ENCODE data around the gene INHA. TPM values are rescaled to one million over a fixed set of nuclear protein-coding genes. Genes with fewer than 3 reads are reported as not detected.
A peak's percentile ranks its signal among the peaks of the same experiment; 100 is the strongest.

The INHA gene
- total RNA-seq, 2 donors from 2014 or later: not detected

DNA sequence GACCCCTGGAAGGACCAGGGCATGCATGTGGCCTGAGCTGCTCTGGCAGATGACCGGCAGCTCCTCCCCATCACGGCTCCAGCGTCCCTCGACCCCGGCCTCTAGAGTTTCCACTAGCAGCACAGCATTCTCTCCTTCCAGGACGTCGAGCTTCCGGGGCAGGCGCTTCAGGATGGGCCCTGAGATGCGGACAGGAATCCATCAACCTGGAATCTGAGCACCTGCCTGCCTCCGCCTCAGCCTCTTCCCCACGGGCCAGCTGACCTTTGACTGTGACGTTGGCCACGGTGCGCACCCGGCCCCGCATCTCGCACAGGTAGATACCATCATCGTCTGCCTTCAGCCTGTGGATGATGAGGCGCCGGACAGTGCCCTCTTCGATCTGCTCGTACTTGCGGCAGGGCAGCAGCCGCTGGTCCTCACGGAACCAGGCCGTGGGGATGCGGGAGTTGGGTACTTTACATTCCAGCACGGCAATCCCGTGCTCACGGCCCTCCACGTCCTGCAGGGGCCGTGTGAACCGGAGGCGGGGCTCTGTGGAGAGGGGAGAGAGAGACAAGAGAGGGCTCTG is 4.2 kb upstream of the INHA start:
- ATAC-seq (no peak), DNase-seq (no peak)
- H3K9me3 ChIP-seq (ENCODE audit: control insufficient read depth, low read length, poor library complexity, severe bottlenecking): no peaks in the 10 kb centered on the region
- H3K4me1 Mint-ChIP-seq: no peaks in the 10 kb centered on the region
- peaks cover 3% of the 10 kb centered on the region for H3K36me3 Mint-ChIP-seq (ENCODE audit: low read depth)
- no peak overlapping the region for H3K4me3 Mint-ChIP-seq
- no peak overlapping the region for H3K27ac Mint-ChIP-seq
- H3K27me3 Mint-ChIP-seq: peaks cover 71% of the 10 kb centered on the region

DNA sequence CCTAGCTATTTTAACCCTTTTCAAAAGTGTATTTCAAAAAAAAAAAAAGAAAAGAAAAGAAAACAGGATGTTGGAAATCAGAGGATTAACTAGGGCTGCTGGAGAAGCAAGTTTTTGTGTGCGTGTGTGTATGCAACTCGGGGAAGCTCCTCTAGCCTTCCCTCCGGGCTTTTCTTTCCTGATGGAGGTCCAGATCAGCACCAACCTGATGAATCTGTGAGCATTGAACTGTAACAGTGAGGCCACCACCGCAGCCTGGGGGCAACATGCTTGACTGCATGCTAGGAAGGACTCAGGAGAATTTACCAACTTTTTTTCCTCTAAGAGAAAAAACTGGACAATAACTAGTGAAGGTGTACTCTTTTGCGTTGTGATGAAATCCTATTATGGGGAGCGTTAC is 3.1 kb upstream of the INHA start:
- Mint-ChIP-seq H3K4me1 (no peaks in the 10 kb centered on the region), H3K4me3 (no peak overlapping the region), H3K27me3 (peaks cover 69% of the 10 kb centered on the region), H3K27ac (no peak overlapping the region), H3K36me3 (ENCODE audit: low read depth) (peaks cover 3% of the 10 kb centered on the region)
- DNase-seq (no peak), ATAC-seq (no peak)
- H3K9me3 ChIP-seq (ENCODE audit: control insufficient read depth, low read length, poor library complexity, severe bottlenecking): no peaks in the 10 kb centered on the region

DNA sequence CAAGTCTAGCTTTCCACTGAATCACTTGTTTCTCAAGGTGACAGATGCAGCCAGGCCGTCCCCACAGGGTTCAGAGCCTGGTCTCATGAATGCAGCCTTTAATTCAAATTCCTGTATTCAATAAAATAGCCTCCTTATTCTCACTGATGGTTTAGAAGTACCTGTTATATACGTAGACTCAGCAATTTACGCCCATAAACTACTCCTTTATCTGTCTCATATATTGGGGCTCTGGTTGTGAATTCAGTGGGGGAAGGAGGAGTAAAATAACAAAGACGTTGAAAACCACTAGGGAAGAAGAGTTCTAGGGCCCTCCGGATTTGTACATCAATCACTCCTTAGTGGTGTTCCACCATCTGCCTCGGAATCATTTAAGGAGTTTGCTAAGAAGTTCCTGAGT is 2.5 kb upstream of the INHA start:
- H3K27ac Mint-ChIP-seq: no peak overlapping the region

DNA sequence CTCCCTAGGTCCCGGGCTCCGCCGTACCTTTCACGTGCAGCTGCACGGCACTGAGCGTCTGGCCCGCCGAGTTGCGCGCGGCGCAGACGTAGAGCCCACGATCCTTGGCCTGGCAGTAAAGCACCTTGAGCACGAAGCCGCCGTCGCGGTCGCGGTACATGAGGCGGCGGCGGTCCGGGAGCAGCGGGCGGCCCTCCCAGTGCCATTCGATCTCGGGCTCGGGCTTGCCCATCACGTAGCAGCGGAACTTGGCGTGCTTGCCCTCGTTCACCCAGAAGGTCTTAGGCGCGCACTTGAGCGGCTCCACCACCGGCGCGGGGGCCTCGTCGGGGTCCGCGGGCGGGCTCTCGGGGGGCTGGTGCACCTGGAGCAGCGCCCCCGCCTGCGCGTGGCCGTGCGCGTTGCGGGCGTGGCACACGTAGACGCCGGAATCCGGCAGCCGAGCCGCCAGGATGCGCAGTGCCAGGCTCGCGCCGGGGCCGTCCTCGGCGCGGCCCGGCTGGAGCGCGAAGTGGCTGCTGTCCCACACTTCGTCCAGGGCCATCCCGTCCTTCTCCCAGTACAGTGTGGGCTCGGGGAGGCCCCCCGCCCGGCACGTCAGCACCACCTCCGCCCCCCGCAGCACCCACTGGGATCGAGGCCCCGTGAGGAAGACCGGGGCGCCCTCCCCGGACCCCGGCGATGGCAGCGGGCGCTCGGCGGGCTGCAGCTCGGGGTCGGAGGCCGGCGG is 1.8 kb upstream of the INHA start:
- H3K27ac Mint-ChIP-seq: no peak overlapping the region
- H3K4me1 Mint-ChIP-seq: no peaks in the 10 kb centered on the region
- H3K36me3 Mint-ChIP-seq (ENCODE audit: low read depth): peaks cover 5% of the 10 kb centered on the region
- ATAC-seq (peak; percentile 32), DNase-seq (no peak)
- H3K27me3 Mint-ChIP-seq: peaks cover 69% of the 10 kb centered on the region
- no peaks in the 10 kb centered on the region for H3K9me3 ChIP-seq (ENCODE audit: control insufficient read depth, low read length, poor library complexity, severe bottlenecking)
- H3K4me3 Mint-ChIP-seq: peak overlapping the region; percentile 65

More for the DNA sequence above, 2.5 kb upstream of the INHA start:
- Mint-ChIP-seq H3K4me1 (no peaks in the 10 kb centered on the region), H3K27me3 (peaks cover 64% of the 10 kb centered on the region), H3K36me3 (ENCODE audit: low read depth) (peaks cover 3% of the 10 kb centered on the region), H3K4me3 (peak overlapping the region; percentile 65)
- DNase-seq (no peak), ATAC-seq (no peak)
- H3K9me3 ChIP-seq (ENCODE audit: control insufficient read depth, low read length, poor library complexity, severe bottlenecking): no peaks in the 10 kb centered on the region

DNA sequence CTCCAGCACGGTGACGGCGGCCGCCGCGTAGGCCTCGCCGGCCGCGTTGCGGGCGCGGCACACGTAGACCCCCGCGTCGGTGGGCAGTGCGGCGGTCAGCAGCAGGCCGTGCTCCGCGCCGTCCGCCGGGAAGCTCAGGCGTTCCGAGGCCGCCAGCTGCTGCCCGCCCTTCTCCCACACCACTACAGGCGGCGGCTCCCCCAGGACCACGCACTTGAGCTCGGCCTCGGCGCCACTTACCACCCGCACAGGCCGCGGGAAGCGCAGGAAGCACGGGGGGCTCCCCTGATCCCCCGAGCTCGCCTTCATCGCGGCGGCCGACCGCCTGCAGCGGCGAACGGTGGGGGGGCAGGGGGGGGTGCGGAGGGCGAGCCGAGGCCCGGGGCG is 1.2 kb upstream of the INHA start:
- H3K4me3 Mint-ChIP-seq: no peak overlapping the region
- no peaks in the 10 kb centered on the region for H3K4me1 Mint-ChIP-seq
- H3K27me3 Mint-ChIP-seq: peaks cover 72% of the 10 kb centered on the region
- H3K9me3 ChIP-seq (ENCODE audit: control insufficient read depth, low read length, poor library complexity, severe bottlenecking): no peaks in the 10 kb centered on the region
- peak; percentile 45 for ATAC-seq
- DNase-seq: no peak
- peaks cover 7% of the 10 kb centered on the region for H3K36me3 Mint-ChIP-seq (ENCODE audit: low read depth)
- no peak overlapping the region for H3K27ac Mint-ChIP-seq

DNA sequence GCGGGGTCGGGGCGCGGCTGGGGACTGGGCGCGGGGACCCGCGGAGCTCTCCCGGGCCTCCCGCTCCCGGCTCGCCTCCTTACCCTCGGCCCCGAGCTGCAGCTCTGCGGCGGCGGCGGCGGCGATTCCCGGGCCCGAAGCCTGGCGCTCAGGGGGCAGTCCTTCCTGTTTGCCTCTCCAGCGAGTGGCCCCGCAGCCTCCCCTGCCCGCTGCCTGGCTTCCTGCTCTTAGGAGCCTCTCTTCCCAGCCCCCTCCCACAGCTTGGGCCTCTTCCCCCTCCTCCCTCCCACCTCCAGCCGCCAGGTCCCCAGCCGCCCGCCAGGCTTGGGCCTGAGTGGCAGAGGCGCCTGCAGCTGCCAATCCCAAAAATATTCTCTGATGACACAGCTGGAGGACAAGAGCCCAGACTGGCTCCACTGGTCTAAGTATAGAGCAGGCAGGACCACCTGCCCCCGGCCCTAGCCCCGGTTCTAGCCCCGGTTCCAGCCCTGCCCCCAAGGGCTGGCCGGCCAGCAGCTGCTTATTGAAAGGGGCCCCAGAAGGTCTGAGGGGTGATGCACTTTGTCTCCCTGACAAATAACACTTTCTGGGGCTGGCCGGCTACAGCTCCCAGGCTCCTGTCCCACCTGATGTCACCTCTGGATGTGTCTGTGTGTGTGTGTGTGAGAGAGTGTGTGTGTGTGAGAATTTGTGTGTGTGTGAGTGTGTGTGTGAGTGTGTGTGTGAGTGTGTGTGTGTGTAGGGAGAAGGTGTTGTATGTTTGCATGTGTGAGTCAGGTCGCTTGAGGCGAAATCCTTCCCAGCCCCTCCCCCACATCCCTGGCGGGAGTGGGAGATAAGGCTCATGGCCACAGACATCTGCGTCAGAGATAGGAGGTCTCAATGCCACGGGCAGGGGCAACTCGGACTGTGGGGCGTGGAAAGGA is 536 bp upstream of the INHA start, which contains the start of gene OBSL1:
TSS of gene OBSL1 (minus strand) at position 229 of the 926 bp plus-strand sequence. CDS start 307 bp downstream, outside the sequence.
- Mint-ChIP-seq H3K36me3 (ENCODE audit: low read depth) (peaks cover 7% of the 10 kb centered on the region), H3K27me3 (peaks cover 72% of the 10 kb centered on the region), H3K27ac (no peak within 1 kb of the TSS), H3K4me3 (peak within 1 kb of the TSS; percentile 31), H3K4me1 (no peaks in the 10 kb centered on the region)
- DNase-seq: no peak
- peak; percentile 23 for ATAC-seq
- no peaks in the 10 kb centered on the region for H3K9me3 ChIP-seq (ENCODE audit: control insufficient read depth, low read length, poor library complexity, severe bottlenecking)

DNA sequence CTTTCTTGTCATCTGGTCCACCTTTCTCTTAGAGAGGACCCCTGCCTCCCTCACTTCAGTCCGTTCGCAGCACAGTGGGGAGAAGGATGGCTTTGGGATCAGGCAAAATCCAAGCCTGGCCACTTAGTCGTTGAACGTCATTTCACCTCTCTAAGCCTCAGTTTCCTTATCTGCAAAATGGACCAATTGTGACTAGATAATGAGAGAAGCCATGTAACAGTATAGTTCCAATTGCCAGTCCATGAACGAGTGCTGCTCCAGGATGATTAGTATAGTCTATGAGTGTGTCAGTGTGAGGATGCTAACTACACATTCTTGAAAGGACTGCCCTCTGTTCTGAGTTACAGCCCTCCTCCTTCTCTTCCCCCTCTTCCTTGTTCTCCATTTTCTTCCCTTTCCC is 1.1 kb downstream of the INHA start:
- DNase-seq (no peak), ATAC-seq (no peak)
- Mint-ChIP-seq H3K4me1 (no peaks in the 10 kb centered on the region), H3K27me3 (peaks cover 69% of the 10 kb centered on the region), H3K27ac (no peak overlapping the region), H3K36me3 (ENCODE audit: low read depth) (peaks cover 7% of the 10 kb centered on the region), H3K4me3 (peak overlapping the region; percentile 7)
- no peaks in the 10 kb centered on the region for H3K9me3 ChIP-seq (ENCODE audit: control insufficient read depth, low read length, poor library complexity, severe bottlenecking)

DNA sequence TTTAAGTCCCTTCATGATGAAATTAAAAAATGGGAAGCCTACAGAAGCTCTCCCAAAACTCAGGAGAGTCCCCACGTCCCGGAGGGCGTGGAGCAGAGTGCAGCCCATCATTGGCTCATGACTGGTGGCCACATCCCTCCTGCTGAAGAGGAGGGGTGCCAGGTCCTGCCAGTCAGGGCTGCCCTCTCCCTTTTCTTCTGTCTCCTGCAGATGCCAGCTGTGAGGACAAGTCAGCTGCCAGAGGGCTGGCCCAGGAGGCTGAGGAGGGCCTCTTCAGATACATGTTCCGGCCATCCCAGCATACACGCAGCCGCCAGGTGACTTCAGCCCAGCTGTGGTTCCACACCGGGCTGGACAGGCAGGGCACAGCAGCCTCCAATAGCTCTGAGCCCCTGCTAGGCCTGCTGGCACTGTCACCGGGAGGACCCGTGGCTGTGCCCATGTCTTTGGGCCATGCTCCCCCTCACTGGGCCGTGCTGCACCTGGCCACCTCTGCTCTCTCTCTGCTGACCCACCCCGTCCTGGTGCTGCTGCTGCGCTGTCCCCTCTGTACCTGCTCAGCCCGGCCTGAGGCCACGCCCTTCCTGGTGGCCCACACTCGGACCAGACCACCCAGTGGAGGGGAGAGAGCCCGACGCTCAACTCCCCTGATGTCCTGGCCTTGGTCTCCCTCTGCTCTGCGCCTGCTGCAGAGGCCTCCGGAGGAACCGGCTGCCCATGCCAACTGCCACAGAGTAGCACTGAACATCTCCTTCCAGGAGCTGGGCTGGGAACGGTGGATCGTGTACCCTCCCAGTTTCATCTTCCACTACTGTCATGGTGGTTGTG is 2.6 kb downstream of the INHA start:
- ATAC-seq (no peak), DNase-seq (no peak)
- H3K27me3 Mint-ChIP-seq: peaks cover 68% of the 10 kb centered on the region
- no peak overlapping the region for H3K27ac Mint-ChIP-seq
- H3K4me1 Mint-ChIP-seq: peaks cover 2% of the 10 kb centered on the region
- H3K4me3 Mint-ChIP-seq: no peak overlapping the region
- no peaks in the 10 kb centered on the region for H3K9me3 ChIP-seq (ENCODE audit: control insufficient read depth, low read length, poor library complexity, severe bottlenecking)
- peaks cover 4% of the 10 kb centered on the region for H3K36me3 Mint-ChIP-seq (ENCODE audit: low read depth)

DNA sequence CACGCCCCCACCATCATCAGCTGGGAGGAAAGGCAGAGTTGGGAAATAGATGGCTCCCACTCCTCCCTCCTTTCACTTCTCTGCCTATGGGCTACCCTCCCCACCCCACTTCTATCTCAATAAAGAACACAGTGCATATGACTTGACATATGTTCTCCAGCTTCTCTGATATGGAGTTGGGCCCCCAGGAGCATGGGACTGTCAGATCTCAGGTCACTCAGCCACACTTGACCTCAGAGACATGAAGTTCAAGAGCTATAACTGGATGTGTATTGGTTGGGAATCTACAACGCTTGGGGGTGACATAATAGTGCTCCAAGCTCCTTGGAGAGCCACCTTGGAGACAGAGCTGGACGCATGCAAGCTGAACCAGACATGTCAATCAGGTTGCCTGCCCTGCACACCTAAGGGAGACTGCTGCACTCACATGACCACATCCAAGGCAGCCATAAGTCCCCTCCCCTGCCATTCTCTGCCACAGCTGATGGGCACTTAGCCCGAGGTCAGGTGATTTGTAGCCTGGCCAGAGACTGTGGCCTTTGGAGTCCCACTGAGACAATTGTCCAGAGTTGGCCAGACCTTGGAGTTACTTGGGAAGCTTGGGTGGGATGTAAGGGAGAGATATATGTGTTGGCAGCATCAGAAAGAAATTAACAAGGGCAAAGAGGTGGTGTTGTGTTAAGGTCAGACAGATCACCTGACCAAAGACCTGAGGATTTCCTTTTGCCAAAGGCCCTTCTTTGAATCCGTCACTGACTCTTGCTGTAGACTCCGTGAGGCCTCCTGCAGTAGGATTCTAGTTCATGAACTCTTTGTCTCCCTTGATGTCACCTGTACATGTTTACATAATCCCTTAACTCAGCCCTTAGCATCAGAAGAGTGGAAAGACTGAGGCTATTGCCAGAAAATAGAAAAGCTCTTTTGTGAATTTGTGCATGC is 3.7 kb downstream of the INHA start:
- Mint-ChIP-seq H3K4me1 (peaks cover 2% of the 10 kb centered on the region), H3K27ac (no peak overlapping the region), H3K36me3 (ENCODE audit: low read depth) (peaks cover 4% of the 10 kb centered on the region), H3K4me3 (no peak overlapping the region), H3K27me3 (peaks cover 64% of the 10 kb centered on the region)
- DNase-seq (no peak), ATAC-seq (no peak)
- H3K9me3 ChIP-seq (ENCODE audit: control insufficient read depth, low read length, poor library complexity, severe bottlenecking): no peaks in the 10 kb centered on the region

DNA sequence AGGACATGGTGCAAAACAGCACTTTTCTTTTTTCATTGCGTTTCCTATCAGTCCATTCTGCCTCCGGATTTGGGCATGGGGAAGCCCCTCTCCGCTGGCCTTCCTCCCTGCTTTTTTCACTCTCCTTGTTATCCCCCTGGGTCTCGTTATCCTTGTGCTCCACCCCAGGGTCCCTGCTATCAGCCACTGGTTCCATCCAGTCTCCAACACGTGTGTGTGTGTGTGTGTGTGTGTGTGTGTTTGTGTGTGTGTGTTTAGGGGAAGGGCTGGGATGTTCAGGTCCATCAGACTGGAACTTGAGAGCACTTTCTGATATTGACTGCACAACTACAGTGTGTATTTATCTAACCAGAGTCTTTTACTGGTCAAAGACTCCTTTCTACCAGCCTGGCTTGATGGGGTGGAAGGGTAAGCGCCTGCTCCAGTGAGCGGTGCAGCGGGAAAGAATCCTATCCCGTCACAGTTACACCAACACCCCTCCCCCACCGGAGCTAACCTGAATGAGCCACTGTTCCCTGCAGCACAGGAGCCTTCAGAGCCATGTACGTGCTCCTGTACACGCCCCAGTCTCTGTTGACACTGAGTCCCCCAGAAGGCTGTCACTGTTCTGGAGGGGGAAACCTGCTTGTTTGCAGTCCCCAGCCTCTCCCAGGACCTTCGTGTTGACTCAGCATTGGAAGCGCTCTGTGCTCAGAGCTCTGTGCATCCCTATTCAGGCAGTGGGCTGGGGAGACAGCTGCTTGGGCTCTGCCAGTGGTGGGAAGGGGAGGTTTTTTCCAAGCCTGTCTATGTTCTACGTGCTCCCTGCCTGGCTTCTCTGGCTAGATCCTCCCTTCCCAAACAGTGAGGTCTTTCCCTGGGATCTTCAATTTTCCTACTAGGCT is 4.6 kb downstream of the INHA start:
- Mint-ChIP-seq H3K4me3 (no peak overlapping the region), H3K36me3 (ENCODE audit: low read depth) (peaks cover 4% of the 10 kb centered on the region), H3K27ac (no peak overlapping the region), H3K27me3 (peaks cover 61% of the 10 kb centered on the region), H3K4me1 (peaks cover 2% of the 10 kb centered on the region)
- no peak for DNase-seq
- no peaks in the 10 kb centered on the region for H3K9me3 ChIP-seq (ENCODE audit: control insufficient read depth, low read length, poor library complexity, severe bottlenecking)
- ATAC-seq: no peak

DNA sequence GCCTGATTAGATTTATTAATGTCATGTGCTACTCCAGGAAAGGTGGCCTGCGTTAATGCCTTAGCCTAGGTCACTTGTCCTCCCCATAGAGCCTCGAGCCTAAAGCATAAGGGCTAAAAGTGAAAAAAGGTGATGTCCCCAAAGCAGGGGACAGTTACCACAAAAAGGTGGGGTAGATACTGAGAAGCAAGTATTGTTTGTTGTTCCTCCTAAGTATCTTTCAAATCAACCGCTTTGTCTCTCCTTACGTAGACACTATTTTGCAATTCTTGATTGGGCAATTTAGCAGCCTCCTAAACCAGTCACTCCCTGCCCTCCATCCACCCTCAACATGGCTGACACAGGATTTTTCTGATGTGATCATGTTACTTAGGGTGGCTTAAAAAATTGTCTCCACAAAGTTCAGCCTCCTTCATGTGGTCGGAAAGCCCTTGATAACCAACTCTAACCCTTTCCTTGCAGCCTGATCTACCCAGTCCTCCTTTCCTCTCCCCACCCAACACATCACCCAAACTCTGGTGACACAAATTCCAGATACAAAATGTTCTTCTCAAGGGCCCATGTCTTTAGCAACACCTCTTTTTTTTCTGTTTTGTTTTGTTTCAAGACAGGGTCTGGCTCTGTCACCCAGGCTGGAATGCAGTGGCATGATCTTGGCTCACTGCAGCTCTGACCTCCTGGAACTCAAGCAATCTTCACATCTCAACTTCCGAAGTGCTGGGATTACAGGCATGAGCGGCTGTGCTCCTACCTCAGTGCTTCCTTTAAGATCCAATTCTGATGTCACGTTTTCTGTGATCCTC is 6.9 kb downstream of the INHA start:
- peaks cover 2% of the 10 kb centered on the region for H3K4me1 Mint-ChIP-seq
- no peak for ATAC-seq
- H3K27ac Mint-ChIP-seq: no peak overlapping the region

More for the DNA sequence above, 6.9 kb downstream of the INHA start:
- DNase-seq: no peak
- Mint-ChIP-seq H3K27me3 (peaks cover 41% of the 10 kb centered on the region), H3K36me3 (ENCODE audit: low read depth) (peaks cover 4% of the 10 kb centered on the region), H3K4me3 (no peak overlapping the region)
- no peaks in the 10 kb centered on the region for H3K9me3 ChIP-seq (ENCODE audit: control insufficient read depth, low read length, poor library complexity, severe bottlenecking)

Measured in T-helper 17 cell (primary cell).